SK-N-MC (cell line): ENCODE measurements around the gene TTYH2.

Experiments used
- DNase-seq: peaks from one replicate; pipeline ENCODE4 v3.0.0-alpha.2; 2011; ENCODE audit warnings: low read depth, low spot score
- H3K27ac ChIP-seq: fragments of 200-600 bp; sonication (generic); 2 replicates; pipeline ENCODE4 v1.5.1; 2016; ENCODE audit warnings: mixed run types
- H3K36me3 ChIP-seq: fragments of 200-600 bp; sonication (generic); 2 replicates; pipeline ENCODE4 v1.6.1; 2017; ENCODE audit warnings: antibody characterized with exemption, low read length, mixed read lengths; ENCODE audit not compliant: insufficient read depth
- H3K4me3 ChIP-seq: fragments of 200-600 bp; sonication (generic); 2 replicates; pipeline ENCODE4 v1.5.1; 2016
- H3K9ac ChIP-seq: fragments of 200-600 bp; sonication (generic); 2 replicates; pipeline ENCODE4 v1.8.0; 2017; ENCODE audit warnings: mixed run types, mixed read lengths; ENCODE audit not compliant: insufficient read length
- H3K9me3 ChIP-seq: fragments of 200-600 bp; sonication (generic); 2 replicates; pipeline ENCODE4 v1.6.1; 2017; ENCODE audit warnings: low read depth, mild to moderate bottlenecking, antibody characterized with exemption, low read length, moderate library complexity, mixed read lengths
- EZH2 ChIP-seq: fragments of 200-600 bp; sonication (generic); IDR thresholded peaks from one replicate; pipeline ENCODE4 v1.6.1; 2017; ENCODE audit warnings: antibody characterized with exemption
- FOXP2 ChIP-seq: optimal IDR thresholded peaks from 2 replicates; pipeline ENCODE3; 2011; ENCODE audit warnings: mild to moderate bottlenecking, moderate library complexity; ENCODE audit not compliant: insufficient read depth; ENCODE audit errors: extremely low read length, control extremely low read depth
- POLR2AphosphoS5 ChIP-seq: IDR thresholded peaks from 2 replicates; pipeline ENCODE4 v1.6.1; 2012; ENCODE audit warnings: mild to moderate bottlenecking, low read depth, low read length, borderline replicate concordance

TTYH2 gene

GRCh38 chr17:74212913-74213791 lies at the start of gene TTYH2:
Gene TTYH2 (plus strand): TSS chr17:74213571. CDS start chr17:74213588, 17 bp downstream.
- peaks cover 35% of the 10 kb centered on the region for H3K36me3 ChIP-seq
- peak within 1 kb of the TSS; percentile 83 for H3K4me3 ChIP-seq
- no peak for TF ChIP-seq FOXP2
- peak; percentile 41; the same call in 1 of the 2 replicates for TF ChIP-seq POLR2AphosphoS5
- no peak for TF ChIP-seq EZH2
- DNase-seq: no peak
- H3K9ac ChIP-seq: peak within 1 kb of the TSS; percentile 73
- H3K27ac ChIP-seq: peak within 1 kb of the TSS; percentile 66
- H3K9me3 ChIP-seq: no peaks in the 10 kb centered on the region

GRCh38 chr17:74163836-74164235 lies 49.5 kb upstream of the TTYH2 start:
- H3K27ac ChIP-seq: no peak overlapping the region
- no peak overlapping the region for H3K9ac ChIP-seq
- no peak for DNase-seq
- no peaks in the 10 kb centered on the region for H3K36me3 ChIP-seq
- H3K4me3 ChIP-seq: no peak overlapping the region
- TF ChIP-seq POLR2AphosphoS5 (no peak), FOXP2 (no peak), EZH2 (no peak)
- no peaks in the 10 kb centered on the region for H3K9me3 ChIP-seq

DNA sequence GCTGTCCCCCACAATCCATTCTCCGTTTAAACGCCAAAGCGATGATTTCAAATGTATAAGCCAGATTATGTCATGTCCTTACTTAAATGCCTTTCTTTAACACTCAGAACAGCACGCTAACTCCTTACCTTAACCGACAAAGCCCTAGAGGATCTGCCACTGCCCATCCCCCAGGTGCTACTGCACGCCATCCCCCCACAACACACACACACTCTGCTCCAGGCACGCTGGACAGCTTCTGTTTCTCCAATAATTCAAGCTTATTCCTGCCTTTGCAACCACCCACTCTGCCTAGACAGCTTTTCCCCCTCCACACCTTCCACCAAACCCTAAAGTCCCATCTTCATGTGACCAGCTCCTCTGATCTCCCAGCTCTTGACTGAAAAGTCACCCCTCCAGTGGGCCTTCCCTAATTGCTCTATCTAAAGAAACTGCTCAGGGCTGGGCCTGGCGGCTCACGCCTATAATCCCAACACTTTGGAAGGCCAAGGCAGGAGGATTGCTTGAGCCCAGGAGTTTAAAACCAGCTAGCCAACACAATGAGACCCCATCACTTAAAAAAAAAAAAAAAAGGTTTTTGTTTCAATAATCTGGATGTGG lies 48.8 kb upstream of the TTYH2 start:
- Histone ChIP-seq H3K9ac (no peak overlapping the region), H3K27ac (no peak overlapping the region), H3K9me3 (no peaks in the 10 kb centered on the region), H3K4me3 (no peak overlapping the region), H3K36me3 (no peaks in the 10 kb centered on the region)
- no peak for DNase-seq
- TF ChIP-seq POLR2AphosphoS5: no peak
- TF ChIP-seq FOXP2: no peak
- TF ChIP-seq EZH2: no peak

DNA sequence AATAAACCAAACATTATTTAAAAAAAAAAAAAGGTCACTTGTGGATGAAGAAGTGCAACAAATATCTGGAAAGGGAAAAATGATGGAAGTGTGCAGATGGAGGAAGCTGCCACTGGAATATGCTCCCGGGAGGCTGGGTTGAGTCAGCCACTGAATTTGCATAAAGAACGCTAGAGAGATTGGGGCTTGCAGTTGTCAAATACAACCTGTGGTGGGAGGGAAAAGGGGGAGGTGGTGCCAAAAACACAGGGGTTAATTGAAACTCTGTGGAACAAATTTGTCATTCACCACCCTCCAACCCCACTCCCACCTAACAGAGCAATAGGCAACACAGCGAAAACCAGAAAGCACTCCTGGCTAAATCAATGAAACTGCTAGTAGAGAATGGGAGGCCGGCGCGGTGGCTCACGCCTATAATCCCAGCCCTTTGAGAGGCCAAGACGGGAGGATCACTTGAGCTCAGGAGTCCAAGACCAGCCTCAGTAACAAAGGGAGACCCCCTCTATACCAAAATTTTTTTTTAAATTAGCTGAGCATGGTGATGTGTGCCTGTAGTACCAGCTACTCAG lies 47.5 kb upstream of the TTYH2 start:
- Histone ChIP-seq H3K27ac (no peak overlapping the region), H3K36me3 (no peaks in the 10 kb centered on the region), H3K9me3 (no peaks in the 10 kb centered on the region), H3K4me3 (no peak overlapping the region), H3K9ac (no peak overlapping the region)
- no peak for DNase-seq
- no peak for TF ChIP-seq FOXP2
- no peak for TF ChIP-seq POLR2AphosphoS5
- no peak for TF ChIP-seq EZH2

- Histone ChIP-seq H3K27ac (no peak overlapping the region), H3K9me3 (no peaks in the 10 kb centered on the region), H3K4me3 (no peak overlapping the region), H3K36me3 (no peaks in the 10 kb centered on the region), H3K9ac (no peak overlapping the region)
- TF ChIP-seq POLR2AphosphoS5: no peak
- no peak for TF ChIP-seq EZH2
- no peak for TF ChIP-seq FOXP2
- no peak for DNase-seq
Measured at GRCh38 chr17:74170924-74171323, 42.4 kb upstream of the TTYH2 start.

- Histone ChIP-seq H3K27ac (no peak overlapping the region), H3K4me3 (no peak overlapping the region), H3K9me3 (no peaks in the 10 kb centered on the region), H3K9ac (no peak overlapping the region), H3K36me3 (no peaks in the 10 kb centered on the region)
- no peak for TF ChIP-seq POLR2AphosphoS5
- no peak for TF ChIP-seq FOXP2
- no peak for TF ChIP-seq EZH2
- no peak for DNase-seq
Measured at GRCh38 chr17:74172700-74173099, 40.7 kb upstream of the TTYH2 start.

DNA sequence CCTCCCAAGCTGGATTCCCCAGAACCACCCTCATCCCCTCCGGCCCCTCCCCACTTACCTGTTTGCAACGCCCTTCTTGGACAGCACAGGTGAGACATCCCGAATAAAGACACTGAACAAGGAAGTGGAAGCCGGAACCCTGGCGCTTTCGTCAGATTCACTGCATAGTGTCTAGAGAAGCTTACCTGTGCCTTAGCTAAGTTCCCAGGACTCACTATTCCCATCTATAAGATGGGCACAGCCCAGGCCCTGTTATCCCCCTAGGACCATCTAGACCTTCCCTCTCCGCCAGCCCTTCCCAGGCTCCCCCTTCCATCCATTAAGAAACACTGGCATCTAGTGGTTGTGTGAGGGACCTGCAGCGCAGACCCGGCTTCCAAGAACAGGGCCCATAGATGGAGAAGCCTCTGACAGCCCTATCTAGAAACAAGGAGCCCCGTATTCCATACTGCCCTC lies 36.8 kb upstream of the TTYH2 start:
- no peak for DNase-seq
- Histone ChIP-seq H3K4me3 (no peak overlapping the region), H3K36me3 (no peaks in the 10 kb centered on the region), H3K9me3 (no peaks in the 10 kb centered on the region), H3K27ac (no peak overlapping the region), H3K9ac (no peak overlapping the region)
- TF ChIP-seq FOXP2 (no peak), EZH2 (no peak), POLR2AphosphoS5 (no peak)

- Histone ChIP-seq H3K9me3 (no peaks in the 10 kb centered on the region), H3K36me3 (no peaks in the 10 kb centered on the region), H3K27ac (no peak overlapping the region), H3K4me3 (no peak overlapping the region), H3K9ac (no peak overlapping the region)
- DNase-seq: no peak
- TF ChIP-seq POLR2AphosphoS5: no peak
- TF ChIP-seq FOXP2: no peak
Measured at GRCh38 chr17:74177018-74177450, 36.3 kb upstream of the TTYH2 start.
